NCI-H1105 treated with DMSO at 0.1 percent for 48 hours (cell line): ENCODE data around the gene GRAMD2A.

ENCODE experiments used
- DNase-seq: peaks from one replicate; lab custom pipeline; 2025; lab: John Stamatoyannopoulos, UW

The GRAMD2A gene

DNA sequence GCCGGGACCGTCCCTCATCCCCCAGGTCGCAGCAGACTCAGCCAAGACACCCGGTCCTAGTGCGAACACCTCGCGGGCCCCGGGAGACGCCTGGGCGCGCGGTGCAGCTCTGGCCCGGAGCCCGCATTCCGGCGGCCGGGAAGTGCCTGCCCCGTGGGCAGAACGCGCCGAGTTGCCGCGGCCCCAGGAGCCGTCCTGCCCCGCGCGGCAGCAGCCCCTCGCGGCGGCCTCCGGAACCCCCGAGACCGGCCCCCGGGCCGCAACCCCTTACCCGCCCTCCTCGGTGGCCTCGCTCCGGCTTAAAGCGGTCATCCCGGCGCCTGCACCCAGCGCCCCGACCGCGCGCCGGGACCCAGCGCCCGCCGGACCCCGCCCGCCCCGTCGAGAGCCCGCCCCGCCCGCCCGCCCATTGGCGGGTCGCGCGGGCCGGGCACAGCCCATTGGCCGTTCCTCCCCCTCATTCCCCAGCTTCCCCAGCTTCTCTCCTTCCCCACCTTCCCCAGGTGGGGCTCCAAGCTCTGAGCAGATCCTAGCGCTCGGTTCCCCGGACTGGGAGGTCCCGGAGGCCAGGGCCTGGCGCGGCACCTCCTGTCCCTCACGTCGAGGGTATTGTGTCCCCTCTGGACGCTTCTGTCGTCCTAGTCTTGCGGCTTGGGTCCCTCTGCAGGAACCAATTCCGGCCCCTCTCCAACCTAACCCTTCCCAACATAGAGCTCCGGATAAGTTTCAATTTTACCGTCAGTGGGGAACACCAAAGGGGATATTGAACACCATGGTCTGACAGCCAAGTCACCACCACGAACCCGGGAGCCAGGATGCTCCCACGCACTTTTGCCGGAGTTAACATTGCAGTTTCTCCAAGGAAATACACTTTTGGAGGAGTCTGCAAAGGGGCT lies at the start of gene GRAMD2A:
TSS of gene GRAMD2A (minus strand) at position 328 of the 896 bp plus-strand sequence.
- DNase-seq = peak; percentile 45

DNA sequence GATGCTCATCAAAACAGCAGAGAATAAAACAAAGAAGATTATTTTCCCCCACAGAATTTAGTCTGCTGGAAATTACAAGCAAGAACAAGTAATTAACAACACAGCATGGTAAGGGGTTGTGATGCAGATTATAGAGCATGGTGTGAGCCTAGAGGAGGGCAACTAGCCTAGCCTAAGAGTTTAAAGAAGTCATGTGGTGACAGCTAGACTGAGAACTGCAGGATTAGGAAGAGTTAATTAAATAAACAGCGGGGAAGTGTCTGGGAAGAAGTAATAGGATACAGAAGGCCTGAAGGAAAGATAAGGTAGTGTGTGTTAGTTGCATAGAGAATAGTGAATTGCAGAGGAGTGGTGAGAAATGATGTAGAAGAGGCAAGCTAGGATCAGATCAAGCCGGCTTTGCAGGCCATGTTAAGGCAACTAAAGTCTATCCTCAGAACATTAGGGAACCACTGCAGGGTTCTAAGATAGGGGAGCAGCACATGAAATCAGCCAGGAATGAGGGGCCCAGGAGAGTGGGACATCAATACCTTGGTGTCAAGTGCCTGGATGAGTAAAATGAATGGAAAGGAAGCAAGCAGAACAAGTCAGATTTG lies 45.3 kb upstream of the GRAMD2A start:
- DNase-seq = no peak

DNA sequence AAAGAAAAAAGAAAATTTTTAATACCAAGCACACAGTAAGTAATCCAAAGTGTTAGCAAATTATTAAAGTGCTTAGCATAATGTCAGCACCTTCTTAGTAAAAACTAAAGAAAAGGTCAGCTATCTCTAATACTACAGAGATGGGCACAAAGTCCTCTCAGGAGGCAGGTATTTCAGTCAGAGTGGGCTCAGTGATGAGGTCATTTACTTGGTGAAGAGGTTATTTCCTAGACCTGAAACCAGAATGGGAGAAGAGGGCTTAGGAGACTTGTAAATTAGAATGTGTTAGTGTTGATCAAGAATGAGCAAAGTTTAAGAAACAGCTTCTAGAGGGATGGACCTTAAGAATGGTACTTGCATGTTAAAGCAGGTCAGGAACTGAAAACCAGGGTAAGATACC lies 42.1 kb upstream of the GRAMD2A start:
- no peak for DNase-seq

DNA sequence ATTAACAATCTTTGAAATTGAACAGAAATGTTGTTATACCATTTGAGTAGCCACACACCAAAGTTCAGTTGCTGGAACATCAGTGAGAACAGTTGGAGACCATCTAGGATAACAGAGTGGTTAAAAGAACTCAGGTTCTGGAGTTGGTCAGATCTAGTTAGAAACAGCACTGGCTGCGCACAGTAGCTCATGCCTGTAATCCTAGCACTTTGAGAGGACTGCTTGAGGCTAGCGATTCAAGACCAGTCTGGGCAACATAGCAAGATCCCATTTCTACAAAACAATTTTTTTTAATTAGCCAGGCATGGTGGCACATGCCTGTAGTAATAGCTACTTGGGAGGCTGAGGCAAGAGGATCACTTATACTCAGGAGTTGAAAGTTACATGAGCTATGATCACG lies 41.0 kb upstream of the GRAMD2A start:
- no peak for DNase-seq

DNA sequence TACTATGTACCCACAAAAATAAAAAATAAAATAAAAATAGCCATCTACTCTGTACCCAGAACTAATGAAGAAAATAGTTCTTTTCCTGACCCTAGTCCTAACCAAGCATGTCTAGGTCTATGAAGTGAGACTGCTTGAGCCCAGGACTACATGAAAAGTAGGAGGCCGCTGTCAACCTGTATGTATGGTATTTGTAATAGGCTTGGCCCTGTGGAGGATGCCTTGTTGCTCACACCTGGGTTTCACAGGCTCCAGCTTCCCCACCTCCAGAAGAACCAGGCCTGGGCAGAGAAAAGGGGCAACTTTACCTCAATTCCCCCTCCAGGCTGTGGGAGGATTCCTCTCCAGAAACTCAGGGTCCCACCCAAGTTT lies 40.3 kb upstream of the GRAMD2A start:
- DNase-seq = no peak

DNA sequence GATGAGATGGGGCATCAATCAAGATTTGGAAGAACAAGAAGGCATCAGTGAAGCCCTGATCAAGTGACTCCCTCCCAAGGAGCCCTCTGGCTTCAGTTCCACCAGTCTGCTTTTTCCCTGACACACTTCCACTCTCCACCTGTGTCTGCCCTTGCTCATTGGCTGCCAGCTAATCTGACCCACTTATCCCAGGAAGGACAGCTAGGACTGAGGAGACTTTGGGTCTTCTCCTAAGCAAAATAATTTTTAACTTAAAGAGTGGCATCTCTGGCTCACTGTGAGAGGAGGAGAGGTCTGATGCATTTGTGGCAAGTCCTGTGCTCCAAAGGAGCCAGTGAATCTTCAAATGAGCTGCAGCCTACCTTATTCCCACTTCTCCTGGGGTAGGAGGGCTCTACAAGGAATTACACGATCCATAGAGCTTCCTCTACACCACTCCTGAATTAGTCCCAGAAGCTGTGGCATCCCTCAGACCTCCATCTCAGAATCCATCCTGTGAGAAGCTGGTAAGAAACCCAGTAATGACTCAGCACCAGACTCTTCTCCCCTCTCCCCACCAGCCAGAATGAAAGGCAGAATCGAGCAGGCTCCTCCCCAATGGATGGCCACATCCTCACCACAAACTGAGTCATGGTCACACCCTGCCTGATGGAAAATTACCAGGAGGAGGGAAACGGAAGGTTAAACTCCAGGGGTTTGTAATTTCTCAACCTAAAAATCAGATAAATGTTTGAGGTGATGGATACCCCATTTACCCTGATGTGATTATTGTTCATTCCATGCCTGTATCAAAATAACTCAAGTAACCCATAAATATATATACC lies 39.7 kb upstream of the GRAMD2A start:
- no peak for DNase-seq

DNA sequence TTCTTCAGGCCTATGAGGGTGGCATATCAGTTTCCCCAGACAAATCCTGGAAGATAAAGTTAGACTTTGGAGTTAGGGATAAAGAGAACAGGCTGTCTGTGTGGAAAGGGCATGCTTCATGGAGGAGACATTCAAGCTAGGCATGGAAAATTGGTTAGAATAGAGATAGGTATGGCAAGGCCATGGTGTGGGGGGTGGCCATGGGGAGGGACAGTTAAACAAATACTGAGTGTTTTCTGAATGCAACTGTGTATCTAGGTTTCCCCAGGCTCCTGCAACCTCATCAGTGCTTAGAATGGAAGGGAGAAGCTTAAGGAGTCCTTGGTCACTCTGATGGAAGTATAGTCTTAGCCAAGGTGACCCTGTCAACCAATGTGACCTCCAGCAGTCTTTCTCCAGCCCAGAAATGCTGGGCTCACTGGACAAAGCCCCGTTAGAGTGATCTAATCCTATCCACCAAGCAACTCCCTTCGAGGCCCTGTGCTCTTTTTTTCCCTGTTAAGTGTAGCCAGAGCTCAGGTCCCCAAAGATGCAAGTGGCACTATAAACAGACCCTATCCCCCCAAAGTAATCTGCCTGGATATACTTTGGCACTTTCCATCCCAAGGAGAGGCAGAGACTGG lies 38.9 kb upstream of the GRAMD2A start:
- DNase-seq = no peak

DNA sequence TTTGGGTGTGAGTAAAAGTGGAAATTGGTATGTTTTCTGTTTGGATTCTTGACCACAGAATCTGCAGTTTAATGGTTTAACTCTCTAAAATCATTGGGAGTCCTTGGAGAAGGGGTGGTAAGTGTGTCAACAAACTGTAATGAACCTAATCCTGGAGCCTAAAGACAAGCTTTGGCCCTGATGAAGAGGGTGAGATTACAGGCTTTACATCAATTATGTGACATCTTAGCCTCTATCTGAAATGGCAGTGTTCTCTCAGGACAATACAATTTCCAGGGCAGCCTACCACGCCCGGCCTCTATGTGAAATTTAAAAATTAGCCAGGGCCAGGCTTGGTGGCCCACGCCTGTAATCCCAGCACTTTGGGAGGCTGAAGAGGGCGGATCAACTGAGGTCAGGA lies 37.7 kb upstream of the GRAMD2A start:
- DNase-seq = no peak

DNA sequence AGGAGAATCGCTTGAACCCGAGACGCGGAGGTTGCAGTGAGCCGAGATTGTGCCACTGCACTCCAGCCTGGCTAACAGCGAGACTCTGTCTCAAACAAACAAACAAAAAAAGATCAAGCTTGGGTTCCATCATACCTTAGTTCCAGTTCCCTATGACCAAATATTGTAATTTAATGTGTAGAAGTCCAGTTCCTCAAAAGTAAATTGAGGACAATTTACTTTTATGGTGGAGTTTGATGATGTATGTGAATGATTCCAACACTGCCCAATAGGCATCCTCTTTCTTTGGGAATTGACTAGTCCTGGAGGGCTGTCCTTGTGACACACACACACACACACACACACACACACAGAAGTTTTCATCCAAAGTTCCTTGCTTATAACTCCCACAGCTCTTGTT lies 36.2 kb upstream of the GRAMD2A start:
- DNase-seq = no peak

DNA sequence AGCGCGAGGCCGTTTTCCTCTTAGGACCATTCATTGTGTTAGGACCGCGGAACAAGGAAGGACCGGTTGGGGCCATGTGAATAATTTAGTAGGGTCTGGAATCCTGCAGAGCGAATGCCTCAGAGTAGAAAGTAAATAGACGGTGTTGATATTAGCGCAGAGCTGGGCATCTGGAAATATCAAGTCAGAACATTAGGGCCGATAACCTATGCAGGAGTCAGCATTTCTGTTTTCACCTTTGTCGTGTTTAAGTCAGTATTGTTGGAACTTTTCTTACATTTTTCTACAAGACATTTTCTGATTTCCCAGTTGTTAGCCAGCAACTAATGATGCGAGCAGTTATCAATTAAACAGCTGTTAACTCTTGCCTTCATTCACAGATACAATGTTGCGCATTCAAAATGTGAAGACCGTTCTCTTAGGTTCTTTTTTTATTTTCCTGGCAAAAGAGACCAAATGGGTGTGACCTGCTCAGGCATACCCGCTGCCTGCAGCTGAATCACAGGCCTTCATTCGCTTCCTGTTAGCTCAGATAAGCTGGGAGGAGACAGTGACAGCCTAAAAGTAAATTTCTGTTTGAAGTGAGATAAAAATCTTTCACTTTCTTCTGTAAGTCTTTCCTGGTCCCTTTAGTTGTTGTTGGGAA lies 34.4 kb upstream of the GRAMD2A start:
- peak; percentile 61 for DNase-seq

DNA sequence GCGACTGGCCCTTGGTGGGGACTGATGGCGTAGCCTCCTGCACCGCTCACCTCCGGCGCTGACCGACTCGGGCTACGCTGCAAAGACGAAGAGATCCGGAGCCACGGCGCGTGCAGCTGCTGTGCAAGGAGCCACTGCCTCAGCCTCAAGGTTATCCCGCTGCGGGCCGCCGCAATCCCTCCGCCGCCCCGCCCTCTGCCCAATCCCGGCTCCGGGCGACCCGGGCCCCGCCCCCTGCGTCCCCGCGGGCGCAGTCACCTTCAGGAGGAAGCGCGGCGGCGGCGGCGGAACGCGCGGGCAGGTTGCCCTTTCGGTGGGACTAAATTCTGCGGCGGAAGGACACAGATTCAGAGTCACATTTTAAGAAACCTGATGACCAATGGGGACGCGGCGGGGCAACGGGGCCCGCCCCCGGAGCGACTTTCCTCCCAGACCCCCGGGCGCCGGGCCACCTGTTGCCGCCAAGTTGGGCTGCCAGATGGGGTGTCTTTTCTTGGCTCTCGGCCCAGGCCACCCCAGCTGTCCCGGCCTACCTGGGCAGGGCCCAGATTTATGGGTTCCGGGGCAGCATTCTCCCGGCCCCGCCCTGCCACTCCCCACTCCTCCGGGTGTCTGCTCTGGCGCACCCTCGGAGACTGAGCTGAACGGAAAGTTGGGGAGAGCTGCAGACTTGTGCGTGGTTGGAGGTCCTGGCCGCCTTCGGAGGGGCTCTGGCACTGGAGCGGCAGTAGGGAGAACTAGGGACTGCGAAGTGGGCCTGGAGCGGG lies 33.7 kb upstream of the GRAMD2A start, which contains the start of gene PKM:
TSS of gene PKM (minus strand) at position 125 of the 767 bp plus-strand sequence. CDS start 12,093 bp downstream, outside the sequence.
- peak; percentile 99 for DNase-seq

DNA sequence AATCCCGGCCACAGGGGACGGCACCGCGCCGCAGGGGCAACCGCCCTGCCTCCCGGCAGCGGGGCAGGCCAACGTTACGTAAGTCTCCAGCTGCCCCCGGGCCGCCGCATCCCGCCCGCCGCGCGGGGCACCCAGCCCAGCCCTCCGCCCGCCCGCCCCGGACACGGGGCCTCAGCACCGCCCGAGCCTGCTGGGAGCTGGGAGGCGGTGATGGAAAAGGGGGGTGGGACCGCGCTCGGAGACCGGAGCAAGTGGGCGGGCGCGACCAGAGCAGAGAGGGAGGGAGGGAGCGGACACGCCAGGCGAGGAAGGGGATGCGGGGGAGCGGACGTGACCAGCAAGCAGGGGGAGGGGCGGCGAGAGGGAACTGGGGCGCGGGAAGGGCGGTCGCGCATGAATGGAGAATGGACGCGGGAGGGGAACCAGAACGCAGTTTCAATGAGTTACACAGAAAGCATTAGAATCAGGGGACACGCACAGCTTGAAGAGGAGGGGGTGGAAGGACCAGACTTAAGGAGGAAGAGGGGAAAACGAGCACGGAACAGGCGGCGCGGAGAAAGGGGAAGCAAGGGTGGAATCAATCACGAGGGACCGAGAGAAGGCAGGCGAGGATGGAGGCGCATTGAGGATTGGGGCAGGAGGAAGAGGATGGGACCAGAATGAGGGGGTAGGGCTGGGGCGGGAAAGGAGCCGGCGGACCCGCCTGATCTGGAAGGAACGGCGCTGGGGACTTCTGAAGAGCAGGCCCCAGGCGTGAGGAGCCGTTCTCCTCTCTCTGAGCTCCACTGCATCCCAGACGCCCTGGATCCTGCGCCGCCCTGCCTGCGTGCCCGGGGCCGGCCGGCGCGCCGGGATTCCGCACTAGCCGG lies 32.8 kb upstream of the GRAMD2A start:
- DNase-seq = peak; percentile 87

DNA sequence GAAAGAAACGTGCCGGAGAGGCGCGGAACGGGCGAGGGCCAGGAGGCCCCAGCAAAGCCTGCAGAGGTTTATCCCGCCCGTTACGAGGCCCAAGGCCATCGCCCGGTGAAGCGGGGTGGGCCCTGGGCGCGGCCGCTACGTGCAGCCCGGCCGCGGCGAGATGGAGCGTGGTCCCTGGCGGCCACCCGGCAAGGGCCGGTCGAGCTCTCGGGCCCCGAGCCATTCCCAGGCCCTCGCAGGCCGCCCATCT lies 32.3 kb upstream of the GRAMD2A start:
- no peak for DNase-seq

DNA sequence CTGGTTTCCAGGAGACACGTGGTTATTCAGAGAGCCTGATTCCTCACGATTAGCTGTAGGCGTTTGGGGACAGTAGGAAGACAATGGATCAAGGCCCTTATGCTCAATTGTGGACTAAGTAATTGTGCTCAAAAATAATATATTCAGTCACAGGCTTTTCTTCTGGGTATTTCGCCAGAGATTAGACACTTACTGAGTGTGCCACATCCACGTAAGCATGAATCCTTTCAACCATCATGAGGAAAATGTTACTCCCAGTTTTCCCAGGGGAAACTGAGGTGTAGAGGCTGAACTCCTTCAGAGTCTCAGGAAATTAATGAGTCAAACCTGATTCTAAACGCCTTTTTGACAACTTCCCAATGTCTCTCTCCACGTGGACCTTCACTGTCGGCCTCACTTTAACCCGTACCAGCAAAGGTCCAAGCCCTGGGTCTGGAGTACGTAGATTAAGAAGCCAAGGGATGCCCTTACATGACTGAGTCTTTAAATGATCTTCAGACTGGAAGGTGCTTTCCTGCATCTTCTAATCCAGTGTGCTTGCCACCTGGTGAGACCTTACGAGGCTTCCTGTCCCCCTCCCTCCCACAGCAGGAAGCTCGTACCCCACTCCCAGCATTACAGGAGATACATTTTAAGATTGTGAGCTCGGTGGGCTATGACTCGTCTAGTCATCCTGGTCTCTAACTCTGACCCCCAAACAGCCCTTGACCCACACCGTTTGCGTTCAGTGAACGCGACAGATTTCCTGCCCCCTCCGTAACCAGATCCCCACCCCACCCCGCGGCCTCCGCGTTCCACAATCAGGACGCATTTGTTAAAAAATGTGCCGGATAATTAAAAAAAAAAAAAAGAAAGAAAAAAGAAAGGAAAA lies 31.7 kb upstream of the GRAMD2A start:
- peak; percentile 16 for DNase-seq

DNA sequence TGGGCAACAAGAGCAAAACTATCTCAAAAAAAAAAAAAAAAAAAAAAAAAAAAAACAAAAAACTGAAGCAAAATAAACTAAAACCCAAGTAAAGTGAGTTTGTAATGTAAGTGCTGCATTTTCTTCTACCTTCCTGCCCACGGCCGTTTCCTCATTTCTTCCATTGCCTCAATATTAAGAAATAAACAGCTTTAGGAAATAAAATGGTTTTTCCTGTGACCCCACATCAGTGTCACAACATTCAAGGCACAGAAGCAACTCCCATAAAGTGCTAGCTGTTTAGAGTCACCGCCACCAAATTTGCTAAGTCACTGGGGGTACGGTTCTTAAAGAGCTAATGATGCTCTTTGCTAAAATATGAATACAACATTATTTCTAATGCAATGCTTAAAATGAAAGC lies 30.1 kb upstream of the GRAMD2A start:
- no peak for DNase-seq

DNA sequence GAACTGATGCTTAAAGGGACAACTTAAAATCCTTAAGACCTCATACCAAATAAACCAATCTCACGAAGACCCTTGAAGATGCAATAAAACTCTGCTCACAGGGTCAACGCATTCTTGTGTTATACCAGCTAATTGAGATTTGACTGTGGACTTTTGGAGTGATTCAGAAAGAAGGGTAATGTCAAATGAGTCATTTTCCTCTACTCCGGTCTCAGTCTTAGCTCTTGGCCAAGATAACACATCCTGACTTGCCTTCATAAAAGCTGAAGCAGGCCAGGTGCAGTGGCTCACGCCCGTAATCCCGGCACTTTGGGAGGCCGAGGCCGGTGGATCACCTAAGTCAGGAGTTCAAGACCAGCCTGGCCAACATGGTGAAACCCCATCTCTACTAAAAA lies 29.6 kb upstream of the GRAMD2A start:
- no peak for DNase-seq

DNA sequence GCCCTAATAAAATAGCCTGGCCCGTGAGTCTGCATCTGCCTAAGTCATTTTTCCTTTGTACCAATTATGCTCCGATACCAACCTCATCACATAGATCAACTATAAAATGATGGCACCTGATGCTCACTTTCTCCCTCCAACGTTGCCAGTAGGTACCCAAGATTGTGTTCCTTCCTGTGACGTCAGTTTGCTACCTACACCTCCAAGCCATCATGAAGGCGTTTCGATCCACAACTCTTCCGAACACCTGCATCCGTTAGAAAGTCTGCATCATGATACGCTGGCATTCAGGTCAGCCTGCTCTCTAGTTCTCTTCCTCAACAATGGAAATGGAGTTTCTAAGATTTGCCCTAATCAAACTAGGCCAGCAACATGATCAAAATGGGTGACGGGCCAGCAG lies 25.7 kb upstream of the GRAMD2A start:
- DNase-seq = no peak

DNA sequence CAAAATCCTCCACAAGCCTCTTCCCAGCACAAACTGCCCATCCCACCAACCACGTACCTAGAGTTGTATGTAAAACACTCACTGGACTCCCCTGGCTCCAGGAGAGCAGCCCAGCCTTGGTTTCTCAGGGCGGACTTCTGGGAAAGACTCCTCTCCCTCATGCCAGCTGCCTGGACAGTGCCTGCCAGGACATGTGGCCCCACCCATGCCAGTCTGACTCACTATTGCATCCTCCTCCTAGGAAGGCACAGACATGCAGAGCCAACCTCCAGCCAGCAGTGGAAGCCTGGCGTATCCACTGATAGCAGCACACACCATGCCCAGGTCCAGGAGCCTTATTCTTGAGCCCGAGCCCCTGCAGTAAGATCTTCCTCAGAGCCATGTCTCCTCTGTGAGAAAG lies 24.8 kb upstream of the GRAMD2A start:
- DNase-seq = no peak

DNA sequence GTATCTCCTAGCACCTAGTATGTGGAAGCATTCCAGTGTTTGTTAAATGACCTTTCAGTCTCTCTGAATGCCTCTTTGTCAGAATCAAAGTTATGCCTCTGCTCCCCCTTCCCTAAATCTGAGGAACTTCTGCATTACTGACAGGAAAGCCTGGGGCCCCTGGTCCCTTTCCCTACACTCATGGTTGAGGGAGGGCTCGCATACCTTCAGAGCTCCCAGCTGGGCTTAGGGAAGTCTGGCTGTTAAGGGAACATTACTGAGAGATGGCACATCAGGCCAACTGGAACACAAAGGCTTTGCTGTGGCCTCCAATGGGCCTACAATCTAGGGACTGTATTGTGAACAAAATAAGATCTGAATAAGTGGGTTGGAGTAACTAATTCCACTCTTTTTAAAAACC lies 23.1 kb upstream of the GRAMD2A start:
- no peak for DNase-seq
